Ascending aorta (tissue), 2 donors: ENCODE data around the gene ZDHHC3. TPM values are rescaled to one million over a fixed set of nuclear protein-coding genes. Genes with fewer than 3 reads are reported as not detected.

ENCODE experiments used
- DNase-seq, 2 donors: peaks; one replicate each; pipeline ENCODE4 v3.0.0-alpha.2; 2019; ENCODE audit warnings: low spot score in 2 of 2
- H3K27ac ChIP-seq, 2 donors: fragments of 200-600 bp; sonication (generic); one replicate each; pipeline ENCODE4 v1.5.1; 2016 to 2017; ENCODE audit warnings: mild to moderate bottlenecking in 1 of 2
- H3K27me3 ChIP-seq: fragments of 200-600 bp; sonication (generic); one replicate; pipeline ENCODE4 v1.5.1; 2017
- H3K36me3 ChIP-seq, 2 donors: fragments of 200-600 bp; sonication (generic); one replicate each; pipeline ENCODE4 v1.5.1; 2016
- H3K4me1 ChIP-seq, 2 donors: fragments of 200-600 bp; sonication (generic); one replicate each; pipeline ENCODE4 v1.5.1; 2016 to 2017; ENCODE audit warnings: mild to moderate bottlenecking in 1 of 2
- H3K4me3 ChIP-seq, 2 donors: fragments of 200-600 bp; sonication (generic); one replicate each; pipeline ENCODE4 v1.5.1; 2016 to 2017; ENCODE audit warnings: mild to moderate bottlenecking in 1 of 2
- H3K9me3 ChIP-seq, 2 donors: fragments of 200-600 bp; sonication (generic); one replicate each; pipeline ENCODE4 v1.5.1; 2016
- CTCF ChIP-seq, 3 experiments: fragments of 200-600 bp in 2 of 3; fragments of 450-650 bp in 1 of 3; sonication (generic) in 2 of 3; IDR thresholded peaks; one replicate each; pipeline ENCODE4 v1.5.1; 2016 to 2019; ENCODE audit warnings: antibody characterized with exemption in 3 of 3, mild to moderate bottlenecking in 1 of 3, moderate library complexity in 1 of 3
- intact Hi-C: fragments of 100-400 bp; cut with DNase I; formaldehyde crosslinking; loops from one replicate; pipeline ENCODE4 v1.15.1; 2023
- total RNA-seq: library from RNA; depleted of rRNA; stranded (reverse); fragments of >200 nt; gene quantifications from one replicate; pipeline ENCODE4 v1.1.0, GENCODE V29; 2016

Gene ZDHHC3
- total RNA-seq, 1 donor from 2014 or later: 67.8 TPM

GRCh38 chr3:44883999-44884431 lies 92.0 kb downstream of the ZDHHC3 start:
- no peaks in the 10 kb centered on the region for H3K9me3 ChIP-seq
- DNase-seq: peak in 1 of 2 donors; percentile 38
- no peak overlapping the region for H3K27ac ChIP-seq
- H3K36me3 ChIP-seq: no peaks in the 10 kb centered on the region
- H3K27me3 ChIP-seq: no peaks in the 10 kb centered on the region
- intact Hi-C loops: no loop called here
- TF ChIP-seq CTCF (IDR thresholded peaks at IDR 0.05): no peak
- H3K4me1 ChIP-seq: peaks cover 0 to 17% of the 10 kb centered on the region in 2 donors
- H3K4me3 ChIP-seq: no peak overlapping the region

GRCh38 chr3:44883213-44883955 lies 92.6 kb downstream of the ZDHHC3 start:
- intact Hi-C loops: no loop called here

GRCh38 chr3:44880284-44880683 lies 95.7 kb downstream of the ZDHHC3 start:
- H3K36me3 ChIP-seq: no peaks in the 10 kb centered on the region
- H3K4me3 ChIP-seq: no peak overlapping the region
- H3K9me3 ChIP-seq: no peaks in the 10 kb centered on the region
- intact Hi-C loops: no loop called here
- DNase-seq: peak in 1 of 2 donors; percentile 2
- no peaks in the 10 kb centered on the region for H3K27me3 ChIP-seq
- no peak overlapping the region for H3K27ac ChIP-seq
- no peak for TF ChIP-seq CTCF (IDR thresholded peaks at IDR 0.05)
- H3K4me1 ChIP-seq: peaks cover 0 to 16% of the 10 kb centered on the region in 2 donors

More at GRCh38 chr3:44883213-44883955, 92.6 kb downstream of the ZDHHC3 start:
- Histone ChIP-seq H3K36me3 (no peaks in the 10 kb centered on the region), H3K27ac (no peak overlapping the region), H3K4me3 (no peak overlapping the region), H3K4me1 (peaks cover 0 to 17% of the 10 kb centered on the region in 2 donors), H3K27me3 (no peaks in the 10 kb centered on the region), H3K9me3 (no peaks in the 10 kb centered on the region)
- DNase-seq: peak in 1 of 2 donors; percentile 27
- no peak for TF ChIP-seq CTCF (IDR thresholded peaks at IDR 0.05)

- DNase-seq: no peak
- Histone ChIP-seq H3K4me1 (no peaks in the 10 kb centered on the region), H3K36me3 (no peaks in the 10 kb centered on the region), H3K27me3 (no peaks in the 10 kb centered on the region), H3K9me3 (no peaks in the 10 kb centered on the region), H3K4me3 (no peak overlapping the region), H3K27ac (no peak overlapping the region)
- TF ChIP-seq CTCF (IDR thresholded peaks at IDR 0.05): no peak
- intact Hi-C loops: no loop called here
Measured at GRCh38 chr3:44877333-44877732, 98.6 kb downstream of the ZDHHC3 start.

- Histone ChIP-seq H3K27me3 (no peaks in the 10 kb centered on the region), H3K36me3 (no peaks in the 10 kb centered on the region), H3K27ac (no peak overlapping the region), H3K9me3 (no peaks in the 10 kb centered on the region), H3K4me1 (no peaks in the 10 kb centered on the region), H3K4me3 (no peak overlapping the region)
- DNase-seq: no peak
- TF ChIP-seq CTCF (IDR thresholded peaks at IDR 0.05): no peak
- intact Hi-C loops: no loop called here
Measured at GRCh38 chr3:44875596-44875995, 100.4 kb downstream of the ZDHHC3 start.

Other genes starting within 250 kb of the ZDHHC3 start
- gene ZNF501, start 246.5 kb downstream of the ZDHHC3 start, total RNA-seq: not detected
- gene KIAA1143, start 214.6 kb downstream of the ZDHHC3 start, total RNA-seq: 12.0 TPM
- gene KIF15, start 214.4 kb downstream of the ZDHHC3 start, total RNA-seq: 0.64 TPM
- gene TMEM42, start 114.3 kb downstream of the ZDHHC3 start, total RNA-seq: not detected
- not detected for gene TGM4, start 101.6 kb downstream of the ZDHHC3 start, total RNA-seq
- gene EXOSC7, start 70 bp upstream of the ZDHHC3 start, total RNA-seq: 51.2 TPM
- gene CLEC3B, start 50.1 kb upstream of the ZDHHC3 start, total RNA-seq: 130 TPM
- 3.0 TPM for gene CDCP1, start 170.2 kb upstream of the ZDHHC3 start, total RNA-seq